Esophagus muscularis mucosa (tissue), 4 donors: ENCODE results near the gene PTPN9. TPM values are rescaled to one million over a fixed set of nuclear protein-coding genes. Genes with fewer than 3 reads are reported as not detected.

Experiments
- DNase-seq: peaks from one replicate; pipeline ENCODE4 v3.0.0-alpha.2; 2017; ENCODE audit errors: extremely low spot score
- H3K27ac ChIP-seq, 4 donors: fragments of 200-600 bp; sonication (generic); replicated peaks in 1 of 4; 1 replicate in 3 of 4; 2 replicates in 1 of 4; pipeline ENCODE4 v1.5.1; 2016 to 2019; ENCODE audit warnings: mild to moderate bottlenecking in 1 of 4
- H3K27me3 ChIP-seq, 4 donors: fragments of 200-600 bp; sonication (generic); one replicate each; pipeline versions ENCODE4 v1.5.1 to v1.6.0; 2016 to 2019
- H3K36me3 ChIP-seq, 4 donors: fragments of 200-600 bp; sonication (generic); one replicate each; pipeline ENCODE4 v1.5.1; 2016 to 2019
- H3K4me1 ChIP-seq, 4 donors: fragments of 200-600 bp; sonication (generic); one replicate each; pipeline ENCODE4 v1.5.1; 2016 to 2019
- H3K4me3 ChIP-seq, 4 donors: fragments of 200-600 bp; sonication (generic); 1 replicate in 2 of 4; 2 replicates in 2 of 4; pipeline ENCODE4 v1.5.1; 2016 to 2019; ENCODE audit warnings: mild to moderate bottlenecking in 4 of 4, moderate library complexity in 1 of 4
- H3K9me3 ChIP-seq, 4 donors: fragments of 200-600 bp; sonication (generic); 1 replicate in 3 of 4; 2 replicates in 1 of 4; pipeline ENCODE4 v1.5.1; 2016 to 2019
- CTCF ChIP-seq, 3 experiments: fragments of 200-600 bp in 2 of 3; fragments of 450-650 bp in 1 of 3; sonication (generic) in 2 of 3; IDR thresholded peaks; one replicate each; pipeline ENCODE4 v1.5.1; 2017 to 2019; ENCODE audit warnings: antibody characterized with exemption in 3 of 3, mild to moderate bottlenecking in 2 of 3, moderate library complexity in 1 of 3
- EP300 ChIP-seq: sonication (generic); formaldehyde crosslinking; IDR thresholded peaks from one replicate; pipeline ENCODE4 v1.6.1; 2017; ENCODE audit warnings: antibody characterized with exemption
- POLR2A ChIP-seq: fragments of 450-650 bp; IDR thresholded peaks from one replicate; pipeline ENCODE4 v1.6.1; 2017; ENCODE audit warnings: antibody characterized with exemption, moderate library complexity, mild to moderate bottlenecking, low read depth
- POLR2AphosphoS5 ChIP-seq, 2 donors: sonication (generic); formaldehyde crosslinking; IDR thresholded peaks; one replicate each; pipeline ENCODE4 v1.6.1; 2017; ENCODE audit warnings: antibody characterized with exemption in 2 of 2
- WGBS: methylation state at CpG from one replicate; pipeline ENCODE4 v1.1.5; 2018; 5-methylcytosine and 5-hydroxymethylcytosine counted together
- intact Hi-C: fragments of 100-400 bp; cut with DNase I; formaldehyde crosslinking; loops from one replicate; pipeline ENCODE4 v1.15.1; 2023
- total RNA-seq, 4 donors: library from RNA; depleted of rRNA; stranded (reverse); fragments of >200 nt; gene quantifications; one replicate each; pipeline versions ENCODE4 v1.1.0 to v1.2.1, GENCODE V29; 2016

Gene PTPN9
- total RNA-seq, 4 donors from 2014 or later: 20.3 to 31.6 (median 27.5) TPM

- Histone ChIP-seq H3K4me1 (peaks cover 0 to 8% (median 7%) of the 10 kb centered on the region in 4 donors), H3K9me3 (no peaks in the 10 kb centered on the region), H3K27ac (no peak overlapping the region), H3K27me3 (no peaks in the 10 kb centered on the region), H3K36me3 (peaks cover 0 to 7% (median 3%) of the 10 kb centered on the region in 4 donors), H3K4me3 (no peak overlapping the region)
- TF ChIP-seq EP300: no peak
- no peak for TF ChIP-seq CTCF (IDR thresholded peaks at IDR 0.05)
- no peak for TF ChIP-seq POLR2A
- no peak for TF ChIP-seq POLR2AphosphoS5 (IDR thresholded peaks at IDR 0.05)
- intact Hi-C loops: no loop called here
- 91% methylated on average over 4 of the region's 4 CpGs for WGBS
- no peak for DNase-seq
These were observed 118.5 kb downstream of the PTPN9 start for GRCh38 chr15:75460646-75461045.

GRCh38 chr15:75459581-75459980 is 119.5 kb downstream of the PTPN9 start:
- H3K36me3 ChIP-seq: no peaks in the 10 kb centered on the region
- intact Hi-C loops: loop anchor here (5.0 kb wide), 1 partner anchor 168 kb away; the partner anchor contains the start of gene SNUPN
- DNase-seq: no peak
- no peak overlapping the region for H3K4me3 ChIP-seq
- peaks cover 0 to 8% (median 7%) of the 10 kb centered on the region in 4 donors for H3K4me1 ChIP-seq
- H3K27ac ChIP-seq: no peak overlapping the region
- TF ChIP-seq EP300 (no peak), POLR2AphosphoS5 (IDR thresholded peaks at IDR 0.05) (no peak), POLR2A (no peak), CTCF (IDR thresholded peaks at IDR 0.05) (no peak)
- H3K27me3 ChIP-seq: no peaks in the 10 kb centered on the region
- H3K9me3 ChIP-seq: no peaks in the 10 kb centered on the region
- 67% methylated on average over 1 of the region's 1 CpG for WGBS

- Histone ChIP-seq H3K27ac (peak overlapping the region in 1 of 4 donors; percentile 100), H3K9me3 (no peaks in the 10 kb centered on the region), H3K4me3 (no peak overlapping the region), H3K36me3 (no peaks in the 10 kb centered on the region), H3K27me3 (no peaks in the 10 kb centered on the region), H3K4me1 (peaks cover 11 to 19% (median 18%) of the 10 kb centered on the region in 4 donors)
- intact Hi-C loops: loop anchor here (5.0 kb wide), 1 partner anchor 171 kb away; the partner anchor contains the start of gene SNUPN
- DNase-seq: no peak
- TF ChIP-seq POLR2AphosphoS5 (IDR thresholded peaks at IDR 0.05): no peak
- TF ChIP-seq CTCF (IDR thresholded peaks at IDR 0.05): no peak
- TF ChIP-seq EP300: no peak
- no peak for TF ChIP-seq POLR2A
- whole genome bisulfite sequencing: 58% methylated on average over 6 of the region's 6 CpGs
These were observed 122.4 kb downstream of the PTPN9 start for GRCh38 chr15:75456710-75457109.

- Histone ChIP-seq H3K27ac (peak overlapping the region; percentile 95 to 100 (median 100)), H3K36me3 (no peaks in the 10 kb centered on the region), H3K4me3 (peak overlapping the region; percentile 88 to 95 (median 92)), H3K27me3 (no peaks in the 10 kb centered on the region), H3K4me1 (peaks cover 11 to 19% (median 18%) of the 10 kb centered on the region in 4 donors), H3K9me3 (no peaks in the 10 kb centered on the region)
- TF ChIP-seq CTCF (IDR thresholded peaks at IDR 0.05) (no peak), EP300 (no peak), POLR2AphosphoS5 (IDR thresholded peaks at IDR 0.05) (no peak), POLR2A (no peak)
- 3% methylated on average over 16 of the region's 24 CpGs for WGBS
- intact Hi-C loops: loop anchor here (2.0 to 5.0 kb wide), 2 partner anchors 87 to 171 kb away; partner anchors contain the start of genes MAN2C1 and SNUPN
- no peak for DNase-seq
These were observed 123.1 kb downstream of the PTPN9 start for GRCh38 chr15:75455982-75456531.
